Measurements from ENCODE around the gene EPHB3. TPM values are rescaled to one million over a fixed set of nuclear protein-coding genes. Genes with fewer than 3 reads are reported as not detected.

The EPHB3 gene
- total RNA-seq, 1 donor from 2014 or later, result 17.2 TPM

- H3K4me3 ChIP-seq (ENCODE audit: insufficient read depth, low read depth, low read length), result no peak overlapping the region
- Mint-ChIP-seq H3K4me3 (ENCODE audit: unreplicated experiment) (peak overlapping the region; percentile 41), H3K9me3 (ENCODE audit: unreplicated experiment) (no peaks in the 10 kb centered on the region), H3K36me3 (ENCODE audit: low read depth, unreplicated experiment) (peaks cover 21% of the 10 kb centered on the region), H3K27ac (ENCODE audit: unreplicated experiment) (peak overlapping the region; percentile 48), H3K4me1 (ENCODE audit: low read depth, unreplicated experiment) (peaks cover 17% of the 10 kb centered on the region), H3K27me3 (ENCODE audit: low read depth, unreplicated experiment) (no peaks in the 10 kb centered on the region)
- peaks cover 11% of the 10 kb centered on the region for H3K4me1 ChIP-seq (ENCODE audit: insufficient read depth, low read length)
- no peak overlapping the region for H3K27ac ChIP-seq (ENCODE audit: low read depth, low read length)
- no peak overlapping the region for H3K9ac ChIP-seq (ENCODE audit: low read length)
- no peaks in the 10 kb centered on the region for H3K36me3 ChIP-seq (ENCODE audit: insufficient read depth, low read length)
- no peak for DNase-seq (ENCODE audit: low read depth)
- TF ChIP-seq, protein P1, sequence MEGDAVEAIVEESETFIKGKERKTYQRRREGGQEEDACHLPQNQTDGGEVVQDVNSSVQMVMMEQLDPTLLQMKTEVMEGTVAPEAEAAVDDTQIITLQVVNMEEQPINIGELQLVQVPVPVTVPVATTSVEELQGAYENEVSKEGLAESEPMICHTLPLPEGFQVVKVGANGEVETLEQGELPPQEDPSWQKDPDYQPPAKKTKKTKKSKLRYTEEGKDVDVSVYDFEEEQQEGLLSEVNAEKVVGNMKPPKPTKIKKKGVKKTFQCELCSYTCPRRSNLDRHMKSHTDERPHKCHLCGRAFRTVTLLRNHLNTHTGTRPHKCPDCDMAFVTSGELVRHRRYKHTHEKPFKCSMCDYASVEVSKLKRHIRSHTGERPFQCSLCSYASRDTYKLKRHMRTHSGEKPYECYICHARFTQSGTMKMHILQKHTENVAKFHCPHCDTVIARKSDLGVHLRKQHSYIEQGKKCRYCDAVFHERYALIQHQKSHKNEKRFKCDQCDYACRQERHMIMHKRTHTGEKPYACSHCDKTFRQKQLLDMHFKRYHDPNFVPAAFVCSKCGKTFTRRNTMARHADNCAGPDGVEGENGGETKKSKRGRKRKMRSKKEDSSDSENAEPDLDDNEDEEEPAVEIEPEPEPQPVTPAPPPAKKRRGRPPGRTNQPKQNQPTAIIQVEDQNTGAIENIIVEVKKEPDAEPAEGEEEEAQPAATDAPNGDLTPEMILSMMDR (IDR thresholded peaks at IDR 0.05; ENCODE audit: insufficient read depth, low read depth, low read length), result no peak
- no peak for TF ChIP-seq EZH2 (IDR thresholded peaks at IDR 0.05; ENCODE audit: insufficient read depth, low read length)
- peak overlapping the region; percentile 88 for H3K4me2 ChIP-seq (ENCODE audit: low read length)
- H4K20me1 ChIP-seq (ENCODE audit: insufficient read depth, low read length), result no peaks in the 10 kb centered on the region
- no peak for FAIRE-seq
- no peaks in the 10 kb centered on the region for H3K79me2 ChIP-seq (ENCODE audit: insufficient read depth, low read length)
- no peaks in the 10 kb centered on the region for H3K9me3 ChIP-seq (ENCODE audit: insufficient read depth, low read depth, low read length)
- H2AFZ ChIP-seq (ENCODE audit: low read depth, low read length), result peak overlapping the region; percentile 69
- no peaks in the 10 kb centered on the region for H3K27me3 ChIP-seq (ENCODE audit: insufficient read depth, low read length)
Observed at GRCh38 chr3:184584464-184584891, 22.9 kb downstream of the EPHB3 start.

DNA sequence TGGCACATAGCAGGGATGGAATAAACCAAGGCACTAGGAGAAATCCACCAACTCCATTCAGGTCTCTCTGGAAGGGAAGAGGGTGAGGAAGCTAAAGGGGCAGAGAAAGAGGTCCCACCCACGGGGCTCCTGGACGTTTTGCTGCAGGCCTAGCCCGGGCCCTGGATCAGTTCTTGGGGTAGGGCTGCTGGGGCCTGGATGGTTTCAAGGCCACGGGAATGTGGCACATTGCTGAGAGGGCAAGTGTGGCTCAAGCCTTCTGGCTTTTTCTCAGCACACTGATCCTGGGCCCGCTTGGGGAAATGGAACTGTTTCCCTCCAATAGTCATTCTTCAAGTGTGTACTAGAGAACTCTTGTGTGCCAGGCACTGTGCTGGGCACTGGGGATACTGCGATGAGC is 24.0 kb downstream of the EPHB3 start:
- DNase-seq (ENCODE audit: low read depth) (no peak), FAIRE-seq (no peak)
- peaks cover 17% of the 10 kb centered on the region for H3K36me3 Mint-ChIP-seq (ENCODE audit: low read depth, unreplicated experiment)
- Histone ChIP-seq H4K20me1 (ENCODE audit: insufficient read depth, low read length) (no peaks in the 10 kb centered on the region), H3K4me3 (ENCODE audit: insufficient read depth, low read depth, low read length) (no peak overlapping the region), H3K36me3 (ENCODE audit: insufficient read depth, low read length) (no peaks in the 10 kb centered on the region), H3K79me2 (ENCODE audit: insufficient read depth, low read length) (no peaks in the 10 kb centered on the region), H3K4me1 (ENCODE audit: insufficient read depth, low read length) (peaks cover 12% of the 10 kb centered on the region), H3K4me2 (ENCODE audit: low read length) (no peak overlapping the region), H3K9ac (ENCODE audit: low read length) (no peak overlapping the region), H3K27me3 (ENCODE audit: insufficient read depth, low read length) (no peaks in the 10 kb centered on the region), H2AFZ (ENCODE audit: low read depth, low read length) (no peak overlapping the region), H3K27ac (ENCODE audit: low read depth, low read length) (no peak overlapping the region), H3K9me3 (ENCODE audit: insufficient read depth, low read depth, low read length) (no peaks in the 10 kb centered on the region)
- peaks cover 18% of the 10 kb centered on the region for H3K4me1 Mint-ChIP-seq (ENCODE audit: low read depth, unreplicated experiment)
- H3K27me3 Mint-ChIP-seq (ENCODE audit: low read depth, unreplicated experiment), result no peaks in the 10 kb centered on the region
- no peak overlapping the region for H3K4me3 Mint-ChIP-seq (ENCODE audit: unreplicated experiment)
- H3K9me3 Mint-ChIP-seq (ENCODE audit: unreplicated experiment), result no peaks in the 10 kb centered on the region
- TF ChIP-seq EZH2 (IDR thresholded peaks at IDR 0.05; ENCODE audit: insufficient read depth, low read length), result no peak
- TF ChIP-seq, protein P1 (IDR thresholded peaks at IDR 0.05; ENCODE audit: insufficient read depth, low read depth, low read length), result no peak
- no peak overlapping the region for H3K27ac Mint-ChIP-seq (ENCODE audit: unreplicated experiment)

GRCh38 chr3:184586851-184587250 is 25.3 kb downstream of the EPHB3 start:
- no peak overlapping the region for H3K4me3 ChIP-seq (ENCODE audit: insufficient read depth, low read depth, low read length)
- no peak overlapping the region for H3K4me2 ChIP-seq (ENCODE audit: low read length)
- TF ChIP-seq, protein P1 (IDR thresholded peaks at IDR 0.05; ENCODE audit: insufficient read depth, low read depth, low read length), result no peak
- TF ChIP-seq EZH2 (IDR thresholded peaks at IDR 0.05; ENCODE audit: insufficient read depth, low read length), result no peak
- no peaks in the 10 kb centered on the region for H3K27me3 ChIP-seq (ENCODE audit: insufficient read depth, low read length)
- H4K20me1 ChIP-seq (ENCODE audit: insufficient read depth, low read length), result no peaks in the 10 kb centered on the region
- no peak overlapping the region for H3K4me3 Mint-ChIP-seq (ENCODE audit: unreplicated experiment)
- H3K9me3 Mint-ChIP-seq (ENCODE audit: unreplicated experiment), result no peaks in the 10 kb centered on the region
- no peak overlapping the region for H3K27ac ChIP-seq (ENCODE audit: low read depth, low read length)
- no peak overlapping the region for H3K9ac ChIP-seq (ENCODE audit: low read length)
- H3K79me2 ChIP-seq (ENCODE audit: insufficient read depth, low read length), result no peaks in the 10 kb centered on the region
- no peaks in the 10 kb centered on the region for H3K27me3 Mint-ChIP-seq (ENCODE audit: low read depth, unreplicated experiment)
- no peak overlapping the region for H2AFZ ChIP-seq (ENCODE audit: low read depth, low read length)
- H3K36me3 ChIP-seq (ENCODE audit: insufficient read depth, low read length), result no peaks in the 10 kb centered on the region
- H3K36me3 Mint-ChIP-seq (ENCODE audit: low read depth, unreplicated experiment), result peaks cover 7% of the 10 kb centered on the region
- peaks cover 18% of the 10 kb centered on the region for H3K4me1 ChIP-seq (ENCODE audit: insufficient read depth, low read length)
- H3K27ac Mint-ChIP-seq (ENCODE audit: unreplicated experiment), result no peak overlapping the region
- H3K4me1 Mint-ChIP-seq (ENCODE audit: low read depth, unreplicated experiment), result peaks cover 19% of the 10 kb centered on the region
- no peak for FAIRE-seq
- H3K9me3 ChIP-seq (ENCODE audit: insufficient read depth, low read depth, low read length), result no peaks in the 10 kb centered on the region
- no peak for DNase-seq (ENCODE audit: low read depth)
